Hepatocyte (in vitro differentiated cells): ENCODE results near the gene CELSR2.

Experiments used
- CTCF ChIP-seq: fragments of 200-600 bp; sonication (generic); IDR thresholded peaks from 2 replicates; pipeline ENCODE4 v1.5.1; 2016; ENCODE audit warnings: antibody characterized with exemption, mild to moderate bottlenecking; ENCODE audit not compliant: poor library complexity
- EZH2 ChIP-seq: fragments of 200-600 bp; sonication (generic); IDR thresholded peaks from 2 replicates; pipeline ENCODE4 v1.6.1; 2016; ENCODE audit warnings: antibody characterized with exemption, mild to moderate bottlenecking, borderline replicate concordance
- EZH2phosphoT487 ChIP-seq: fragments of 200-600 bp; sonication (generic); IDR thresholded peaks from one replicate; pipeline ENCODE4 v1.6.1; 2018; ENCODE audit warnings: antibody characterized with exemption, mild to moderate bottlenecking, low read depth, moderate library complexity; ENCODE audit not compliant: unreplicated experiment, severe bottlenecking

DNA sequence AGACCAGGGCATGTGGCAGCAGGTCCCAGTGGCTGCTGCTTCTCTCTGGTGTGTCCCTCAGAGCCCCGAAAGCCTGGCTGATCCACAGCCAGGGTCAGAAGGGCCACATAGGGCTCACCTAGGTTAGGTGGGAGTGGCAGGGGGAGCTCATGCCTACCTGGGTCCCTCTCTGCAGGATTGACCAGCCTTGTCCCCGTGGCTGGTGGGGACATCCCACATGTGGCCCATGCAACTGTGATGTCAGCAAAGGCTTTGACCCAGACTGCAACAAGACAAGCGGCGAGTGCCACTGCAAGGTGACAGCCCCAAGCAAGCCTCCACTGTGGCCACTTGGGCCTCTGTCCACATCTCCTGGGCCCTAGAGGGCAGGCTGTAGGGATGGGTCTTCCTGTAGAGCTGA, 15.7 kb downstream of the CELSR2 start:
- TF ChIP-seq CTCF: no peak
- no peak for TF ChIP-seq EZH2
- TF ChIP-seq EZH2phosphoT487: no peak
